ENCODE results near the gene RBMXL3.
"Not testable (repeated sequence)": the region's sequence is repeated elsewhere in the genome, so short reads cannot be mapped to it uniquely, and the experiment has no call there.

Gene RBMXL3

DNA sequence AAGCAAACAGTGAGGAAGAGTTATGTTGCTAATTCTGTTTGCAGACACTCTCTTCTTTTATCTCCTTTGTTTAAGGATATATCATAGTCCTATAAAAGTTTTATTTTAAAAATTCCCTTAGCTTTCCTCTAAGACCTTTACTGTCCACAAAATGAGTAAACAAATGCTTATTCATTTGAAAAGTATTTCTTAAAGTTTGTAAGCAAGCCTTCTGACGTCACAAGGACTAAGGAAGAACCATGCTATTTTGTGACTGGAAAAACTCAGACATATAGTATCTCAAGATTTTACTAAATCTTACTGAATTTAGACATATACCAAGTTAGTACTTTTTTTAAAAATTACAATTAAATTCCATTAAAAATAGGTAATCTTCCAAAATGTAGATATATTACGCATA is 5.2 kb upstream of the RBMXL3 start:
- TF ChIP-seq, protein P1, sequence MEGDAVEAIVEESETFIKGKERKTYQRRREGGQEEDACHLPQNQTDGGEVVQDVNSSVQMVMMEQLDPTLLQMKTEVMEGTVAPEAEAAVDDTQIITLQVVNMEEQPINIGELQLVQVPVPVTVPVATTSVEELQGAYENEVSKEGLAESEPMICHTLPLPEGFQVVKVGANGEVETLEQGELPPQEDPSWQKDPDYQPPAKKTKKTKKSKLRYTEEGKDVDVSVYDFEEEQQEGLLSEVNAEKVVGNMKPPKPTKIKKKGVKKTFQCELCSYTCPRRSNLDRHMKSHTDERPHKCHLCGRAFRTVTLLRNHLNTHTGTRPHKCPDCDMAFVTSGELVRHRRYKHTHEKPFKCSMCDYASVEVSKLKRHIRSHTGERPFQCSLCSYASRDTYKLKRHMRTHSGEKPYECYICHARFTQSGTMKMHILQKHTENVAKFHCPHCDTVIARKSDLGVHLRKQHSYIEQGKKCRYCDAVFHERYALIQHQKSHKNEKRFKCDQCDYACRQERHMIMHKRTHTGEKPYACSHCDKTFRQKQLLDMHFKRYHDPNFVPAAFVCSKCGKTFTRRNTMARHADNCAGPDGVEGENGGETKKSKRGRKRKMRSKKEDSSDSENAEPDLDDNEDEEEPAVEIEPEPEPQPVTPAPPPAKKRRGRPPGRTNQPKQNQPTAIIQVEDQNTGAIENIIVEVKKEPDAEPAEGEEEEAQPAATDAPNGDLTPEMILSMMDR (IDR thresholded peaks at IDR 0.05; ENCODE audit: control extremely low read depth, extremely low read depth, low read depth, missing control alignments): no peak
- ChIA-PET CTCF (no interaction called here), POLR2A (no interaction called here)
- DNase-seq (ENCODE audit: extremely low spot score): no peak

DNA sequence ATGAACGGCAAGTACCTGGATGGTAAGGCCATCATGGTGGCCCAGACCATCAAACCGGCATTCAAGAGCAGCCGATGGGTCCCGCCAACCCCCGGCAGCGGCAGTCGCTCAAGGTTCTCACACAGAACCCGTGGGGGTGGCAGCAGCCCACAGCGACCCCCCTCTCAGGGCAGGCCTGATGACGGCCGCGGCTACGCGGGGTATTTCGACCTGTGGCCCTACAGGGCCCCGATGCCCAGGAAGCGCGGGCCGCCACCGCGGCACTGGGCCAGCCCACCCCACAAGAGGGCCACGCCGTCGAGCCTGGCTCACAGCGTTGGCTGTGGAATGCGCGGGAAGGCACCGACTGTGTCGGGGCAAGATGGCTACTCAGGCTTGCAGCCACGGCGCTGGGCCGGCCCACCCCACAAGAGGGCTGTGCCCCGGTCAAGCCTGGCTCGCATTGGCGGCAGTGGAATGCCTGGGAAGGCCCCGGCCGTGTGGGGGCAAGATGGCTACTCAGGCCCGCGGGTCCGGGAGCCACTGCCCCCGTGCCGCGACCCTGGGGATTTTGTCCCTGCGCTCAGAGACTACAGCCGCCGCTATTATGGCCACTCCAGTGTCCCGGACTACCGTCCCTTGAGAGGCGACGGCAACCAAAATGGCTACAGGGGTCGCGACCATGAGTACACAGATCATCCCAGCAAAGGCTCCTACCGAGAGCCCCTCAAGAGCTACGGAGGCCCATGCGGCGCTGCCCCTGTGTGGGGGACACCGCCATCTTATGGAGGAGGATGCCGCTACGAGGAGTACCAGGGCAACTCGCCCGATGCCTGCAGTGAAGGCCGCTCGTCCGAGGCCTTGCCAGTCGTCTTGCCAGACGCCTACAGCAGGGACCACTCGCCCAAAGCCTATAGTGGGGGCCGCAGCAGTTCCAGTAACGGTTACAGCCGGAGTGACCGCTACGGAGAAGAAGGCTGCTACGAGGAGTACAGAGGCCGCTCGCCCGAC is 731 bp downstream of the RBMXL3 start:
- DNase-seq (ENCODE audit: extremely low spot score): no peak
- CTCF ChIA-PET: no interaction called here
- POLR2A ChIA-PET: no interaction called here
- TF ChIP-seq, protein P1 (IDR thresholded peaks at IDR 0.05; ENCODE audit: control extremely low read depth, extremely low read depth, low read depth, missing control alignments): no peak

DNA sequence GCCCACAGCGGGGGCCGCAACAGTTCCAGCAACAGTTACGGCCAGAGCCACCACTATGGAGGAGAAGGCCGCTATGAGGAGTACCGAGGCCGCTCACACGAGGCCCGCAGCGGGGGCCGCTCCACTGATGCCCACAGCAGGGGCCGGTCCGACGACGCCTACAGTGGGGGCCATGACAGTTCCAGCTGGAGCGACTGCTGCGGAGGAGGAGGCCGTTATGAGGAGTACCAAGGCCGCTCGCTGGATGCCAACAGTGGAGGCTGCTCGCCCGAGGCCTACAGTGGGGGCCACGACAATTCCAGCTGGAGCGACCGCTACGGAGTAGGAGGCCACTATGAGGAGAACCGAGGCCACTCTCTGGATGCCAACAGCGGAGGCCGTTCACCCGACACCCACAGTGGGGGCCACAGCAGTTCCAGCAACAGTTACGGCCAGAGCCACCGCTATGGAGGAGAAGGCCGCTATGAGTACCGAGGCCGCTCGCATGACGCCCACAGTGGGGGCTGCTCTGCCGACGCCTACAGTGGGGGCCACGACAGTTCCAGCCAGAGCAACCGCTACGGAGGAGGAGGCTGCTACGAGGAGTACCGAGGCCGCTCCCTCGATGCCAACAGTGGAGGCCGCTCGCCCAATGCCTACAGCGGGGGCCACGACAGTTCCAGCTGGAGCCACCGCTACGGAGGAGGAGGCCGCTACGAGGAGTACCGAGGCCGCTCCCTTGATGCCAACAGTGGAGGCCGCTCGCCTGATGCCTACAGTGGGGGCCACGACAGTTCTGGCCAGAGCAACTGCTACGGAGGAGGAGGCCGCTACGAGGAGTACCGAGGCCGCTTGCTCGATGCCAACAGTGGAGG is 1.7 kb downstream of the RBMXL3 start:
- ChIA-PET POLR2A (no interaction called here), CTCF (no interaction called here)
- DNase-seq (ENCODE audit: extremely low spot score): no peak
- TF ChIP-seq, protein P1 (IDR thresholded peaks at IDR 0.05; ENCODE audit: control extremely low read depth, extremely low read depth, low read depth, missing control alignments): no peak

DNA sequence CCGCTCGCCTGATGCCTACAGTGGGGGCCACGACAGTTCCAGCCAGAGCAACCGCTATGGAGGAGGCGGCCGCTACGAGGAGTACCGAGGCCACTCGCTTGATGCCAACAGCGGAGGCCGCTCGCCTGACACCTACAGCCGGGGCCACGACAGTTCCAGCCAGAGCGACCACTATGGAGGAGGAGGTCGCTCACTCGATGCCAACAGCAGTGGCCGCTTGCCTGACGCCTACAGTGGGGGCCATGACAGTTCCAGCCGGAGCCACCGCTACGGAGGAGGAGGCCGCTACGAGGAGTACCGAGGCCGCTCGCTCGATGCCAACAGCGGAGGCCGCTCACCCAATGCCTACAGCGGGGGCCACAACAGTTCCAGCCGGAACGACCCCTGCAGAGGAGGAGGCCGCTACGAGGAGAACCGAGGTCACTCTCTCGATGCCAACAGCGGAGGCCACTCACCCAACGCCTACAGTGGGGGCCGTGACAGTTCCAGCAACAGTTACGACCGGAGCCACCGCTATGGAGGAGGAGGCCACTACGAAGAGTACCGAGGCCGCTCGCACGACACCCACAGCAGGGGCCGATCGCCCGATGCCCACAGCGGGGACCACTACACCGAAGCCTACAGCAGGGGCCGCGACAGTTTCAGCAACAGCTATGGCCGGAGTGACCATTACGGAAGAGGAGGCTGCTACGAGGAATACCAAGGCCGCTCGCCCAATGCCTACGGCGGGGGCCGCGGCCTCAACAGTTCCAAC is 2.5 kb downstream of the RBMXL3 start:
- DNase-seq (ENCODE audit: extremely low spot score): no peak
- POLR2A ChIA-PET: no interaction called here
- TF ChIP-seq, protein P1 (IDR thresholded peaks at IDR 0.05; ENCODE audit: control extremely low read depth, extremely low read depth, low read depth, missing control alignments): no peak
- CTCF ChIA-PET: no interaction called here

DNA sequence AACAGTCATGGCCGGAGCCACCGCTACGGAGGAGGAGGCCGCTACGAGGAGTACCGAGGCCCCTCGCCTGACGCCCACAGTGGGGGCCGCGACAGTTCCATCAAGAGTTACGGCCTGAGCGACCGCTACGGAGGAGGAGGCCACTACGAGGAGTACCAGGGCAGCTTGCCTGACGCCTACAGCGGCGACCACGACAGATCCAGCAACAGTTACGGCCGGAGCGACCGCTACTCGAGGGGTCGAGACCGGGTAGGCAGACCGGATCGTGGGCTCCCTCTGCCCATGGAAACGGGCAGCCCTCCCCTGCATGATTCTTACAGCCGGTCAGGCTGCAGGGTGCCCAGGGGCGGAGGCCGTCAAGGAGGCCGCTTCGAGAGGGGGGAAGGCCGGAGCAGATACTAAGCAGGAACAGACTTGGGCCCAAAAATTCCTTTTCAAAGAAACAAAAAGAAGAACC is 3.1 kb downstream of the RBMXL3 start:
- ChIA-PET CTCF (no interaction called here), POLR2A (no interaction called here)
- no peak for DNase-seq (ENCODE audit: extremely low spot score)
- TF ChIP-seq, protein P1 (IDR thresholded peaks at IDR 0.05; ENCODE audit: control extremely low read depth, extremely low read depth, low read depth, missing control alignments): no peak

DNA sequence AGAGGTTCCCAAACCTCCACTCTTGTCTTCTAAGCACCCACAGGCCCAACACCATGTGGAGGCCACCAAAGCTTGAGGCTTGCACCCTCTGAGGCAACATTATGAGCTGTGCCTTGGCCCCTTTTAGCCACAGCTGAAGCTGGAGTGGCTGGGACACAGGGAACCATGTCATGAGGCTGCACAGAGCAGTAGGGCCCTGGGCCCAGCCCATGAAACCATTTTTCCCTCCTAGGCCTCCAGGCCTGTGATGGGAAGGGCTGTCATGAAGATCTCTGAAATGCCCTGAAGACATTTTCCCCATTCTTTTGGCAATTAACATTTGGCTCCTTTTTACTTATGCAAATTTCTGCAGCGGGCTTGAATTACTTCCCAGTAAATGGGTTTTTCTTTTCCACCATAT is 14.8 kb downstream of the RBMXL3 start:
- TF ChIP-seq, protein P1 (IDR thresholded peaks at IDR 0.05; ENCODE audit: control extremely low read depth, extremely low read depth, low read depth, missing control alignments): no peak
- POLR2A ChIA-PET: no interaction called here
- no peak for DNase-seq (ENCODE audit: extremely low spot score)
- CTCF ChIA-PET: no interaction called here

DNA sequence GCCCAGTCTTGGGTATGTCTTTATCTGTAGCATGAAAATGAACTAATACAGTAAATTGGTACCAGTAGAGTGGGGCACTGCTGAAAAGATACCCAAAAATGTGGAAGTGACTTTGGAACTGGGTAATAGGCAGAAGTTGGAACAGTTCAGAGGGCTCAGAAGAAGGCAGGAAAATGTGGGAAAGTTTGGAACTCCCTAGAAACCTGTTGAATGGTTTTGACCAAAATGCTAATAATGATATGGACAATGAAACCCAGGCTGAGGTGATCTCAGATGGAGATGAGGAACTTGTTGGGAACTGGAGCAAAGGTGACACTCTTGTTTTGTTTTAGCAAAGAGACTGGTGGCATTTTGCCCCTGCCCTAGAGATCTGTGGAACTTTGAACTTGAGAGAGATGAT is 20.3 kb downstream of the RBMXL3 start:
- DNase-seq (ENCODE audit: extremely low spot score); POLR2A ChIA-PET; CTCF ChIA-PET: not testable (repeated sequence)
